HUES48 (cell line): ENCODE data around the gene DNAJC9.

Experiments
- H3K27ac ChIP-seq: one replicate; pipeline ENCODE4 v1.7.0; 2013; ENCODE audit warnings: low read depth, low read length, inconsistent platforms
- H3K27me3 ChIP-seq: 2 replicates; pipeline ENCODE4 v1.6.1; 2013; ENCODE audit warnings: mild to moderate bottlenecking, low read length; ENCODE audit not compliant: control insufficient read depth, insufficient read depth
- H3K36me3 ChIP-seq: 2 replicates; pipeline ENCODE4 v1.6.1; 2013; ENCODE audit warnings: low read length; ENCODE audit not compliant: control insufficient read depth, insufficient read depth
- H3K4me1 ChIP-seq: 2 replicates; pipeline ENCODE4 v1.6.1; 2013; ENCODE audit warnings: mild to moderate bottlenecking, low read length; ENCODE audit not compliant: control insufficient read depth, insufficient read depth
- H3K4me3 ChIP-seq: 2 replicates; pipeline ENCODE4 v1.5.1; 2013; ENCODE audit warnings: mild to moderate bottlenecking, low read depth, low read length
- H3K9ac ChIP-seq: 2 replicates; pipeline ENCODE4 v1.6.1; 2013; ENCODE audit warnings: mild to moderate bottlenecking, low read depth, low read length, moderate library complexity
- H3K9me3 ChIP-seq: 2 replicates; pipeline ENCODE4 v1.6.1; 2013; ENCODE audit warnings: low read length; ENCODE audit not compliant: control insufficient read depth, insufficient read depth

The DNAJC9 gene

GRCh38 chr10:73234695-73235094 is 12.4 kb downstream of the DNAJC9 start:
- H3K9me3 ChIP-seq: no peaks in the 10 kb centered on the region
- no peak overlapping the region for H3K9ac ChIP-seq
- no peaks in the 10 kb centered on the region for H3K27me3 ChIP-seq
- no peak overlapping the region for H3K27ac ChIP-seq
- peaks cover 34% of the 10 kb centered on the region for H3K36me3 ChIP-seq
- H3K4me3 ChIP-seq: no peak overlapping the region
- no peaks in the 10 kb centered on the region for H3K4me1 ChIP-seq

DNA sequence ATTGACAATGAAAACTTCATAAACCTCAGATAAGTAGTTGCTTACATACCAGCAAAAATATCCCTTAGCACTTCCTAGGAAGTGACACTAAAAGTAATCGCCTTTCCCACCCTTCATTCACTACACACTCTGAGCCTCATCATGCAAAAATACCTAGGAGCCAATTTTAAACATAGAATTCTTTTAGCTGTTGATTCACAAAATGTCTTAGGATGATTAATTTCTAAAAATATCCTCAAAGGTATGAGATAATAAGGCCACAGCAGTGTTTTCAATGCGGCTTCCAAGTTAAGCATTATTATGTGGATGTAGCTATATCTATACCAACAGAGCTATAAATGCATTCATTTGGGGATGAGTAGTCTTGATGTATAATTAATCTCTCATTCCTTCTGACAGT is 13.2 kb downstream of the DNAJC9 start:
- no peaks in the 10 kb centered on the region for H3K4me1 ChIP-seq
- no peak overlapping the region for H3K4me3 ChIP-seq
- H3K9ac ChIP-seq: no peak overlapping the region
- no peaks in the 10 kb centered on the region for H3K9me3 ChIP-seq
- no peak overlapping the region for H3K27ac ChIP-seq
- H3K36me3 ChIP-seq: peaks cover 26% of the 10 kb centered on the region
- no peaks in the 10 kb centered on the region for H3K27me3 ChIP-seq

- H3K27ac ChIP-seq: no peak overlapping the region
- no peaks in the 10 kb centered on the region for H3K9me3 ChIP-seq
- peaks cover 18% of the 10 kb centered on the region for H3K36me3 ChIP-seq
- no peak overlapping the region for H3K4me3 ChIP-seq
- no peaks in the 10 kb centered on the region for H3K4me1 ChIP-seq
- no peaks in the 10 kb centered on the region for H3K27me3 ChIP-seq
- H3K9ac ChIP-seq: no peak overlapping the region
Observed at GRCh38 chr10:73232887-73233286, 14.2 kb downstream of the DNAJC9 start.

DNA sequence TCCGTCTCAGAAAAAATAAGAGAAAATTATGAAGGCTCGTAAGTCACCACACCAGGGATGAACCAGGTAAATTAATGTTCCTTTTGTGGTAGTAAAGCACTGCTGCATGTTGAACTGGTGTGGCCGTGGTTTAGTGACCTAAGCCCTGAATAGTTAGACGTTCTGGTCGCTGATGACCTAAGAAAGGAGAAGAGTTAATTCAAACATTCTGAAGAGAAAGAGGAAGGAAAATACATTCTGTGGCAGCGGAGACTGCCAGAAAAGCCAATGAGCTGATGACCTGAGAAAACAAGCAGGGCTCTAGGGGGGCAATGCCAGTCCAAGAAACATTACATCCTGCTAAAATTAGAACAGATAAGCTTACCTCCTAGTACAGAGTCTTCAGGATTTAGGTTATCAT is 17.5 kb downstream of the DNAJC9 start:
- no peaks in the 10 kb centered on the region for H3K4me1 ChIP-seq

GRCh38 chr10:73228247-73228646 is 18.8 kb downstream of the DNAJC9 start:
- peaks cover under 1% of the 10 kb centered on the region; the same call in 1 of the 2 replicates for H3K36me3 ChIP-seq
- H3K27ac ChIP-seq: no peak overlapping the region

More for the DNA sequence above, 17.5 kb downstream of the DNAJC9 start:
- no peak overlapping the region for H3K27ac ChIP-seq
- no peak overlapping the region for H3K9ac ChIP-seq
- peaks cover 10% of the 10 kb centered on the region for H3K36me3 ChIP-seq
- no peaks in the 10 kb centered on the region for H3K9me3 ChIP-seq
- no peaks in the 10 kb centered on the region for H3K27me3 ChIP-seq
- no peak overlapping the region for H3K4me3 ChIP-seq

GRCh38 chr10:73226663-73227062 is 20.4 kb downstream of the DNAJC9 start:
- Histone ChIP-seq H3K4me3 (no peak overlapping the region), H3K9me3 (no peaks in the 10 kb centered on the region), H3K27me3 (no peaks in the 10 kb centered on the region), H3K4me1 (no peaks in the 10 kb centered on the region), H3K36me3 (no peaks in the 10 kb centered on the region), H3K9ac (no peak overlapping the region), H3K27ac (no peak overlapping the region)

More at GRCh38 chr10:73228247-73228646, 18.8 kb downstream of the DNAJC9 start:
- H3K4me3 ChIP-seq: no peak overlapping the region
- no peaks in the 10 kb centered on the region for H3K4me1 ChIP-seq
- H3K27me3 ChIP-seq: no peaks in the 10 kb centered on the region
- H3K9me3 ChIP-seq: no peaks in the 10 kb centered on the region
- no peak overlapping the region for H3K9ac ChIP-seq

DNA sequence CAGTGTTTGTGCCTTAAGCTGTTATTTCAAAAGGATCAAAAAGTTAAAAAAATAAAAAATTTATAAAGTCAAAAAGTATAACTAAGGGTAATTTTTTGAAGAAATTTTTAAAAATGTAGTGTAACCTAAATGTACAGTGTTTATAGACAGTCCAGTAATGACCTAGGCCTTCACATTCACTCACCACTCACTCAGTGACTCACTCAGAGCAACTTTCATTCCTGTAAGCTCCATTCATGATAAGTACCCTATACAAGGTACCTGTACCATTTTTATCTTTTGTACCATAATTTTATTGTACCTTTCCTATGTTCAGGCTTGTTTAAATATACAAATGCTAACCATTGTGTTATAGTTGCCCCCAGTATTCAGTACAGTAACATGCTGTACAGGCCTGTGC is 21.5 kb downstream of the DNAJC9 start:
- no peaks in the 10 kb centered on the region for H3K36me3 ChIP-seq
- H3K4me1 ChIP-seq: no peaks in the 10 kb centered on the region
- H3K9me3 ChIP-seq: no peaks in the 10 kb centered on the region
- H3K27me3 ChIP-seq: no peaks in the 10 kb centered on the region
- no peak overlapping the region for H3K9ac ChIP-seq
- no peak overlapping the region for H3K4me3 ChIP-seq
- H3K27ac ChIP-seq: no peak overlapping the region

DNA sequence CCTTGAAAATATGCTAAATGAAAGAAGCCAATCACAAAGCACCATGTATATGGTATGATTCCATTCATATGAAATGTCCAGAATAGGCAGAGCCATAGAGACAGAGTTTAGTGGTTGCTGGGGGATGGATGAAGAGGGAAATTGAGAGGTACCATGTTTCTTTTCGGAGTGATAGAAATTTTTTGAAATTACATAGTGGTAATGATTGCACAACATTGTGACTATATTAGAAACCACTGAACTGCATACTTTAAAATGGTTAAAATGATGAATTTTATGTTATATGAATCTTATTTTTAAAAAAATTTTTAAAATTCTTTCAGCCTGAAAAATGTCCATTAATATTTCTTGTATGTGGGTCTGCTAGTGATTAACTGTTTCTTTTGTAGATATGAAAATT is 26.1 kb downstream of the DNAJC9 start:
- Histone ChIP-seq H3K9me3 (no peaks in the 10 kb centered on the region), H3K4me1 (no peaks in the 10 kb centered on the region), H3K9ac (no peak overlapping the region), H3K36me3 (0 out of 2 replicates have a peak, but pooled peaks cover 5% of the 10 kb centered on the region), H3K4me3 (no peak overlapping the region), H3K27me3 (no peaks in the 10 kb centered on the region), H3K27ac (no peak overlapping the region)

- Histone ChIP-seq H3K9me3 (no peaks in the 10 kb centered on the region), H3K4me1 (no peaks in the 10 kb centered on the region), H3K27me3 (no peaks in the 10 kb centered on the region), H3K4me3 (no peak overlapping the region), H3K27ac (no peak overlapping the region), H3K36me3 (0 out of 2 replicates have a peak, but pooled peaks cover 5% of the 10 kb centered on the region), H3K9ac (no peak overlapping the region)
Observed at GRCh38 chr10:73219384-73219783, 27.7 kb downstream of the DNAJC9 start.

- Histone ChIP-seq H3K27ac (no peak overlapping the region), H3K36me3 (0 out of 2 replicates have a peak, but pooled peaks cover 5% of the 10 kb centered on the region), H3K4me1 (no peaks in the 10 kb centered on the region)
Observed at GRCh38 chr10:73218431-73219191, 28.4 kb downstream of the DNAJC9 start.

DNA sequence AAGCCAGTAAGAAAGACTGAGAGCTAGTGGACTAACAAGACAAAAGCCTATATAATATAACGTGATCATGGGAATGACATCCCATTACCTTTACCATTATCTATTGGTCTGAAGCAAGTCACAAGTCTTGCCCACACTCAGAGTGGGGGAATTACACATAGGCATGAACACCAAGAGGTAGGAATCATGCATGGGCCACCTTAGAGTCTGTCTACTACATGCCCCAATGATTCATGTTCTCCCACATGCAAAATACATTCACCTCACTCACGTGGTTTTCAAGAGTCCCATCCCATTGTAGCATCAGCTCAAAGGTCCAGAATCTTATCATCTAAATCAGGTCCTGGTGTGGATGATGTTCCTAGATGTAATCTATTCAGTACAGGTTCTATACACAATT is 29.4 kb downstream of the DNAJC9 start:
- Histone ChIP-seq H3K9ac (no peak overlapping the region), H3K9me3 (no peaks in the 10 kb centered on the region), H3K27ac (no peak overlapping the region), H3K4me1 (no peaks in the 10 kb centered on the region), H3K27me3 (no peaks in the 10 kb centered on the region), H3K36me3 (0 out of 2 replicates have a peak, but pooled peaks cover 5% of the 10 kb centered on the region), H3K4me3 (no peak overlapping the region)

More at GRCh38 chr10:73218431-73219191, 28.4 kb downstream of the DNAJC9 start:
- H3K9ac ChIP-seq: no peak overlapping the region
- H3K9me3 ChIP-seq: no peaks in the 10 kb centered on the region
- no peak overlapping the region for H3K4me3 ChIP-seq
- H3K27me3 ChIP-seq: no peaks in the 10 kb centered on the region
